ENCODE results near the gene NCAPG2.
"Not testable (repeated sequence)": the region's sequence is repeated elsewhere in the genome, so short reads cannot be mapped to it uniquely, and the experiment has no call there.

The NCAPG2 gene

GRCh38 chr7:158697597-158697996 is 7.0 kb downstream of the NCAPG2 start:
- not testable (repeated sequence) for H3K27me3 ChIP-seq (ENCODE audit: control insufficient read depth in 1 of 2, insufficient read depth in 1 of 2, low read length in 2 of 2); H2BK15ac ChIP-seq (ENCODE audit: low read depth, poor library complexity, severe bottlenecking); H3K9ac ChIP-seq (ENCODE audit: low read length); H4K8ac ChIP-seq (ENCODE audit: low read length); H3K14ac ChIP-seq (ENCODE audit: low read length in 2 of 2); H3K4me3 ChIP-seq (ENCODE audit: insufficient read depth in 1 of 2, low read depth in 1 of 2, low read length in 2 of 2); H2BK120ac ChIP-seq (ENCODE audit: low read depth, low read length); H2AK5ac ChIP-seq (ENCODE audit: low read length, severe bottlenecking); DNase-seq; H2AFZ ChIP-seq (ENCODE audit: low read depth, low read length); H3K9me3 ChIP-seq (ENCODE audit: control insufficient read depth, low read length); H3K4me2 ChIP-seq (ENCODE audit: low read length, poor library complexity, severe bottlenecking); H3K27ac ChIP-seq (ENCODE audit: low read length, poor library complexity, severe bottlenecking); H2BK12ac ChIP-seq (ENCODE audit: low read length in 2 of 2); H3K23ac ChIP-seq (ENCODE audit: low read length in 2 of 2); H4K91ac ChIP-seq (ENCODE audit: low read length); H3K36me3 ChIP-seq (ENCODE audit: control insufficient read depth in 1 of 2, insufficient read depth in 2 of 2, low read depth in 1 of 2, low read length in 2 of 2); H3K4me1 ChIP-seq (ENCODE audit: control insufficient read depth, insufficient read depth, low read depth, low read length); H3K18ac ChIP-seq (ENCODE audit: low read depth in 1 of 2, low read length in 2 of 2); H2BK5ac ChIP-seq (ENCODE audit: low read depth, low read length, poor library complexity, severe bottlenecking); H3K4ac ChIP-seq (ENCODE audit: low read depth in 1 of 2, low read length in 2 of 2)
- peaks cover 35% of the 10 kb centered on the region for H3K79me1 ChIP-seq (replicated peaks; ENCODE audit: low read length, poor library complexity, severe bottlenecking)
- WGBS = no CpG with 5 or more reads among the region's 2 CpGs

DNA sequence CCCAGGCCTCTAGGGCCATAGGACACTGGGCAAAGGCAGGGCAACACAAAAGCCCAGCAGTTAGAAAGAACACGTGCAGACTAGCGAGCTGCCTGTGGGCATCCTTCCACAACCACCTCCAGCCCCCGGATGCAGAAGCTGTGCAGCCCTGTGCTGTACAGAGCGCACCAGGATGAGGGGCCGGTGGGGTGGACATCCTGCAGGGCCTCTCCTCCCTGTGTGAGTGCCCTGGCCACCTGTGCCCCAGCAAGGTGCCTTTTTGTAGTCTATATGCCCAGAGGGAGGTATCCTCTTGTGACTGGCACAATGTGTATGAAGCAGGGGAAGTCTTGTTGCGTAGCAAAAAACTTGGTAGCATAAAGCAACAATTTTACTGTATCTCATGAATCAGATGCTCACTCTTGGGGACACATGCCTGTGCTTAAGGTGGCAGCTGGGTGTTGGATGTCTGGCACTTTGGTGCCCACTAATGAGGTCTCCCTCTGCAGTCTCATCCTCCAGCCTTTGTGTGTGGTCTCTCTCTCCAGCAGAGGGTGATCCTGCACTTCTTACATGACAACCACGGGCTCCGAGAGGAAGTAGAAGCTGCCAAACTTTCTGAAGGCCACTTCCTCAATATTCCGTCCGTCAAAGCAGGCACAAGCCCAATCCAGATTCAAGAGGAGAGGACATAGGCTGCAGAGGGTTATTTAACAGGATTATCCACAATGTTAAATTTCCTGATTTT is 8.7 kb downstream of the NCAPG2 start:
- Histone ChIP-seq H2BK12ac (ENCODE audit: low read length in 2 of 2) (peak overlapping the region in 1 of 2 experiments; percentile 54), H2BK120ac (ENCODE audit: low read depth, low read length) (no peak overlapping the region), H2AK5ac (ENCODE audit: low read length, severe bottlenecking) (no peak overlapping the region), H3K27me3 (ENCODE audit: control insufficient read depth in 1 of 2, insufficient read depth in 1 of 2, low read length in 2 of 2) (no peaks in the 10 kb centered on the region), H3K4ac (ENCODE audit: low read depth in 1 of 2, low read length in 2 of 2) (no peak overlapping the region), H3K14ac (ENCODE audit: low read length in 2 of 2) (no peak overlapping the region), H3K18ac (ENCODE audit: low read depth in 1 of 2, low read length in 2 of 2) (no peak overlapping the region), H3K4me1 (ENCODE audit: control insufficient read depth, insufficient read depth, low read depth, low read length) (no peaks in the 10 kb centered on the region), H3K4me2 (ENCODE audit: low read length, poor library complexity, severe bottlenecking) (no peak overlapping the region), H3K9ac (ENCODE audit: low read length) (peak overlapping the region; percentile 62), H3K27ac (ENCODE audit: low read length, poor library complexity, severe bottlenecking) (no peak overlapping the region), H2BK15ac (ENCODE audit: low read depth, poor library complexity, severe bottlenecking) (no peak overlapping the region), H3K23ac (ENCODE audit: low read length in 2 of 2) (no peak overlapping the region), H4K8ac (ENCODE audit: low read length) (peak overlapping the region; percentile 8), H3K9me3 (ENCODE audit: control insufficient read depth, low read length) (no peaks in the 10 kb centered on the region), H3K36me3 (ENCODE audit: control insufficient read depth in 1 of 2, insufficient read depth in 2 of 2, low read depth in 1 of 2, low read length in 2 of 2) (peaks cover 0 to 5% of the 10 kb centered on the region in 2 experiments), H4K91ac (ENCODE audit: low read length) (no peak overlapping the region), H3K4me3 (ENCODE audit: insufficient read depth in 1 of 2, low read depth in 1 of 2, low read length in 2 of 2) (no peak overlapping the region), H3K79me1 (replicated peaks; ENCODE audit: low read length, poor library complexity, severe bottlenecking) (peaks cover 30% of the 10 kb centered on the region), H2BK5ac (ENCODE audit: low read depth, low read length, poor library complexity, severe bottlenecking) (no peak overlapping the region), H2AFZ (ENCODE audit: low read depth, low read length) (no peak overlapping the region)
- peak; percentile 84 for DNase-seq
- WGBS = over 99% methylated on average over 6 of the region's 10 CpGs

DNA sequence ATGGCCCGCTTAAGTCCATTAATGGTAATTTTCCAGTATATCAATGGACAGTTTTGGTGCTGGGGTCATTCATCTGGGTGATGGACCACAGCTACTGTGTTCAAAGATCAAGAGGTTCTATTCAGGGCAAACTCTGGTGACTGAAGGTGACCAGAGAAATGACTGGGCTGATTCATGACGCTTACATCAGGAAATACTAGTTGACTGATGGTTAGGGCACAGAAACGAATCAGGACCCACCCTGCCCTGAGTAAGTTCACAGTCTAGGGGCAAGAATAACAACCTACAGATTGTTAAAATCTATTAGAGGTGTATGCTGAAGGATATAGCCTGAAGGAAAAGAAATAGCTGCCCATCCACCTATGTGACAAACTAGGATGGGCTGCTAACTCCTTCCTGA is 9.5 kb downstream of the NCAPG2 start:
- H3K27me3 ChIP-seq (ENCODE audit: control insufficient read depth in 1 of 2, insufficient read depth in 1 of 2, low read length in 2 of 2) = no peaks in the 10 kb centered on the region
- H3K79me1 ChIP-seq (replicated peaks; ENCODE audit: low read length, poor library complexity, severe bottlenecking) = peaks cover 28% of the 10 kb centered on the region
- DNase-seq = no peak
- no peak overlapping the region for H4K8ac ChIP-seq (ENCODE audit: low read length)
- no peak overlapping the region for H2AK5ac ChIP-seq (ENCODE audit: low read length, severe bottlenecking)
- H2AFZ ChIP-seq (ENCODE audit: low read depth, low read length) = no peak overlapping the region
- H3K14ac ChIP-seq (ENCODE audit: low read length in 2 of 2) = no peak overlapping the region
- no peak overlapping the region for H3K9ac ChIP-seq (ENCODE audit: low read length)
- WGBS = 65% methylated on average over 3 of the region's 3 CpGs
- no peaks in the 10 kb centered on the region for H3K4me1 ChIP-seq (ENCODE audit: control insufficient read depth, insufficient read depth, low read depth, low read length)
- H3K23ac ChIP-seq (ENCODE audit: low read length in 2 of 2) = peak overlapping the region in 1 of 2 experiments; percentile 40
- H4K91ac ChIP-seq (ENCODE audit: low read length) = no peak overlapping the region
- no peak overlapping the region for H3K27ac ChIP-seq (ENCODE audit: low read length, poor library complexity, severe bottlenecking)
- no peak overlapping the region for H2BK15ac ChIP-seq (ENCODE audit: low read depth, poor library complexity, severe bottlenecking)
- H3K4me3 ChIP-seq (ENCODE audit: insufficient read depth in 1 of 2, low read depth in 1 of 2, low read length in 2 of 2) = no peak overlapping the region
- no peak overlapping the region for H3K18ac ChIP-seq (ENCODE audit: low read depth in 1 of 2, low read length in 2 of 2)
- peaks cover 4 to 5% of the 10 kb centered on the region in 2 experiments for H3K36me3 ChIP-seq (ENCODE audit: control insufficient read depth in 1 of 2, insufficient read depth in 2 of 2, low read depth in 1 of 2, low read length in 2 of 2)
- no peak overlapping the region for H3K4me2 ChIP-seq (ENCODE audit: low read length, poor library complexity, severe bottlenecking)
- no peak overlapping the region for H2BK5ac ChIP-seq (ENCODE audit: low read depth, low read length, poor library complexity, severe bottlenecking)
- no peak overlapping the region for H2BK12ac ChIP-seq (ENCODE audit: low read length in 2 of 2)
- no peak overlapping the region for H2BK120ac ChIP-seq (ENCODE audit: low read depth, low read length)
- H3K9me3 ChIP-seq (ENCODE audit: control insufficient read depth, low read length) = no peaks in the 10 kb centered on the region
- H3K4ac ChIP-seq (ENCODE audit: low read depth in 1 of 2, low read length in 2 of 2) = no peak overlapping the region

DNA sequence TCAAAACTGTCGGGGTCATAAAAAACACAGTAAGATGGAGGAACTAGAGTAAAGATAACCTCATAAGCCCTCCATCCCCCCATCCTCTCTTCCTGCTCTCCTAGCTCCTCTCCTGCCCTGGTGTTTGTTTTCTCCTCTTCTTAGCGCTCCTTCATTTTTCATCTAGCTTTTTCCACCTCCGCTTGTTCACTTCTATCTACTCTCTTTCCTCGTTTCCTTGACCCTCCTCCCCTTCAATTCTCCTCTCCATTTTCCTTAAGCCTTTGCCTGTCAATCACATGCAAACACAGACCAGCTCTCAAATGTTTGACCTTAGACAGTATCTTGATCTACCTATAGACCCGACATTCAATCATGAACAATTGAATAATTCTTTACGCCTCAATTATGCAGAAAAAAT is 10.0 kb downstream of the NCAPG2 start:
- peaks cover 5 to 6% of the 10 kb centered on the region in 2 experiments for H3K36me3 ChIP-seq (ENCODE audit: control insufficient read depth in 1 of 2, insufficient read depth in 2 of 2, low read depth in 1 of 2, low read length in 2 of 2)
- no peak overlapping the region for H2AFZ ChIP-seq (ENCODE audit: low read depth, low read length)
- H3K23ac ChIP-seq (ENCODE audit: low read length in 2 of 2) = no peak overlapping the region
- no peak overlapping the region for H3K4me3 ChIP-seq (ENCODE audit: insufficient read depth in 1 of 2, low read depth in 1 of 2, low read length in 2 of 2)
- H2BK120ac ChIP-seq (ENCODE audit: low read depth, low read length) = no peak overlapping the region
- no peak overlapping the region for H3K27ac ChIP-seq (ENCODE audit: low read length, poor library complexity, severe bottlenecking)
- peaks cover 28% of the 10 kb centered on the region for H3K79me1 ChIP-seq (replicated peaks; ENCODE audit: low read length, poor library complexity, severe bottlenecking)
- no peak overlapping the region for H2BK15ac ChIP-seq (ENCODE audit: low read depth, poor library complexity, severe bottlenecking)
- H4K8ac ChIP-seq (ENCODE audit: low read length) = no peak overlapping the region
- H4K91ac ChIP-seq (ENCODE audit: low read length) = no peak overlapping the region
- H2AK5ac ChIP-seq (ENCODE audit: low read length, severe bottlenecking) = no peak overlapping the region
- H3K18ac ChIP-seq (ENCODE audit: low read depth in 1 of 2, low read length in 2 of 2) = no peak overlapping the region
- no peak overlapping the region for H2BK12ac ChIP-seq (ENCODE audit: low read length in 2 of 2)
- no peak overlapping the region for H3K4me2 ChIP-seq (ENCODE audit: low read length, poor library complexity, severe bottlenecking)
- H3K9ac ChIP-seq (ENCODE audit: low read length) = no peak overlapping the region
- H3K4ac ChIP-seq (ENCODE audit: low read depth in 1 of 2, low read length in 2 of 2) = no peak overlapping the region
- H3K14ac ChIP-seq (ENCODE audit: low read length in 2 of 2) = no peak overlapping the region
- no peak overlapping the region for H2BK5ac ChIP-seq (ENCODE audit: low read depth, low read length, poor library complexity, severe bottlenecking)
- DNase-seq = no peak
- 97% methylated on average over 6 of the region's 6 CpGs for WGBS
- no peaks in the 10 kb centered on the region for H3K9me3 ChIP-seq (ENCODE audit: control insufficient read depth, low read length)
- no peaks in the 10 kb centered on the region for H3K4me1 ChIP-seq (ENCODE audit: control insufficient read depth, insufficient read depth, low read depth, low read length)
- H3K27me3 ChIP-seq (ENCODE audit: control insufficient read depth in 1 of 2, insufficient read depth in 1 of 2, low read length in 2 of 2) = no peaks in the 10 kb centered on the region
